GM21619 (cell line): ENCODE measurements around the gene SIPA1L3.

Source experiments
- ATAC-seq: cut with Tn5 transposase; IDR thresholded peaks from one replicate; pipeline ENCODE4 v1.9.1; 2021; ENCODE audit not compliant: unreplicated experiment

SIPA1L3 gene

DNA sequence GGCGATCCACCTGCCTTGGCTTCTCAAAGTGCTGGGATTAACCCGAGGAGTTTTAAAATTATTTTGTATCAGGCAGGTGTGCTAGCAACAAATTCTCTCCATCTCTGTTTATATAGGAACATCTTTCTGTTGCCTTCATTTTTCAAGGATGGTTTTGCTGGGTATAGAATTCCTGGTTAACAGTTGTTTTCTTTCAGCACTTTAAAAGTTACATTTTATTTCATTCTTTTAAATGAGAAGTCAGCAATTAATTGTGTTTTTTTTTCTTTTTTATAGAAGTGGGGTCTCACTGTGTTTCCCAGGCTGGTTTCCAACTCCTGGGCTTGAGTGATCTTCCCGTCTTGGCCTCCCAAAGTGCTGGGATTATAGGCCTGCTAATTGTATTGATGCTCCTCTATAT, 273.1 kb downstream of the SIPA1L3 start:
- no peak for ATAC-seq

DNA sequence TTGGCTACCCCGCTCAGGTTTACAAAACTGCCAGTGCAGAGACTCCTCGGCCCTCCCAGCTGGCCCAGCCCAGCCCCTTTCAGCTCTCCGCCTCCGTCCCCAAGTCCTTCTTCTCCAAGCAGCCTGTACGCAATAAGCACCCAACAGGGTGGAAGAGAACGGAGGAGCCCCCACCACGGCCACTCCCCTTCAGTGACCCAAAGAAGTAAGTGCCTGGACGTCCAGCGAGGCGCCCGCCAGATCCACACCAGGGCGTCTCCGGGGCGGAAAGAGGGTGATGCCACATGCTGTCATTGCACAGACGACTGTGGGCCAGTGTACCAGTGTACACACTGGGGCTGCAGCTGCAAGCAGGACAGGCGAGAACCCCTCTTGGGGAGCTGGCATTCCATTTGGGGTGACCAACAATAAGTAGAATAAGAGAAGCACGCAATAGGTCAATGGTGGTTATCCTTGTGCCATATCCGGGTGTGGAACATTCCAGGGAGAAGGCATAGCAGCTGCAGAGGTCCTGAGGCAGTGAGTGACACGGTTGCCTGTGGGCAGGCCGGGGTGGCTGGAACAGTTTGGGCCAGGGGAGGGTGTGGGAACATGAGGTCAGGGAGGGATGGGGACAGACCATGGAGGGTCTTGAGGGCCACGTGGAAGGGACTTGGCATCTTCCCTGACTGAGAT, 275.7 kb downstream of the SIPA1L3 start:
- ATAC-seq, result no peak

DNA sequence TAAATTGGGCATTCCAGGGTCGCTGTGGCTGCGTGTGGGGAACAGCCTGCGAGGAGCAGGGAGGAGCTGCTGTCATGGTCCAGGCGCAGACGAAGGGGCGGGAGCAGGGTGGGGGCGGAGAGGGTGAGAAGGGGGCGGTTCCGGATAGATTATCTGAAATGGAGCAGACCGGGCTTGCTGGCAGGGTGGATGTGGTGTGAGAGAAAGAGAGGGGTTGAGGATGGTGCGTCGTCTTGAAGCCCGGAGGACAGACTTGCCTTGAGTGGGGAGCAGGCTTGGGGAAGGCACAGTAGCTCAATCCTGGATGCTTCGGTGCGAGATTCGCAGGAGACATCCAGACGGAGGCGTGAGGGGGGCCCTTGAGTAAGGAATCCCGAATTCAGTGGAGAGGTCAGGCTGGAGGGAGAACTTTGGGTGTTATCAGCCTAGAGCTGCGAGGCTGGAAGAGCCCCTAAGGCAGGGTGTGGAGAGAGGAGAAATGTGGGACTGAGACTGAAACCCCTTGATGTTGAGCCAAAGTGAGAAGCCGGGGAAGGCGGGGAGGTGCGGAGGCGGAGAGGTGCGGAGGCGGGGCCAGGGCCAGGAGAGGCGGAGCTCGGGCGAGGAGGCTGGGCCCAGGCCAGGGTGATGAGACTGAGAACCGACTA, 276.4 kb downstream of the SIPA1L3 start:
- ATAC-seq, result no peak

DNA sequence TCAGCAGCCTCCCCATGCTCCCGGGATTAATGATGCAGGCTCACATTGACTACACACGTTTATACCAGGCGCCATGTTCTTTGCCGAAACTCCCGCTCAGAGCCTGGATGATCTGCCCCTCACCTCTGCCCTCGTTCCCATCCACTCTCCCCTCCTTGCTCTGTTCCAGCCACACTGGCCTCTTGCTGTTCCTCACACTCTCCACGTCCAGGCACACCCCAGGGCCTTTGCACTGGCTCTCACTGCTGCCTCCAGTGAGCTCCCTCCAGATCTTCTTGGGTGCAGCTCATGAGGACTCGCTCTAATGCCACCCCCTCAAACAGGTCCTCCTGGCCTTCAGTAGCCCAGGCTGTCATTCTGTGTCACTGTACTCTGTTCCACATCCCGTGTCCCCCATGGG, 277.8 kb downstream of the SIPA1L3 start:
- ATAC-seq, result no peak

DNA sequence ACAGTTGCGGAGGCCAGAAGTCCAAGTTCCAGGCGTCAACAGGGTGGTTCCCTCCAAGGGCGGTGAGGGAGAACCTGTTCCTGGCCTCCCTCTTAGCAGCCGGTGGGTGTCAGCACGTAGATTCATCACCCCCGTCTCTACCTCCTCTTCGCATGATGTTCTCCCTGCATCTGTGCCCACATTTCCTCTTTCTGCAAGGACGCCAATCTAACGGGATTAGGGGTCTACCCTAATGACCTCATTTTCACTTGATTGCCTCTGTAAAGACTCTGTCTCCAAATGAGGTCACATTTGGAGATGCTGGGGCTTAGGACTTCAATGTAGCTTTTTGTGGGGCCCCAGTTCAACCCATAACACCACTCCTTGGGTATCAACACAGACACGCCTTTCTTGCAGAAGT, 278.6 kb downstream of the SIPA1L3 start:
- ATAC-seq, result no peak

DNA sequence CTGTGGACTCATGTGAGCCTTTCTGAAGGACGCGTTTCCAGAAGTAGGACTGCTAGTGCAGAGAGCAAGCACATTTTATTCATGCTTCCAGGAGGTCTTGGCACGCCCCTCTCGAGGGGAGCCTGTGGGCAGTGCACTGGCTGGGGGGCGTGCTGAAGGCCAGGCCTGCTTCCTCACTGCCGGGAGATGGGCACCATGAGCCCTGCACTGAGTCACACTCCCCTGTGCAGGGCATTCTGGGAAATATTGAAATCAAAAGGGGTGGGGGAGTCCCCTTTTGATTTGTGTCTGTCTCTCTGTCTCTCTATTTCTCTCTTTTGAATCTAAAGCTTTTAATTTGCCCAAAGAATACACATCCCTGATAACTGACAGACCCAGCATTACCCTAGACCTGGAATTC, 283.1 kb downstream of the SIPA1L3 start:
- no peak for ATAC-seq

DNA sequence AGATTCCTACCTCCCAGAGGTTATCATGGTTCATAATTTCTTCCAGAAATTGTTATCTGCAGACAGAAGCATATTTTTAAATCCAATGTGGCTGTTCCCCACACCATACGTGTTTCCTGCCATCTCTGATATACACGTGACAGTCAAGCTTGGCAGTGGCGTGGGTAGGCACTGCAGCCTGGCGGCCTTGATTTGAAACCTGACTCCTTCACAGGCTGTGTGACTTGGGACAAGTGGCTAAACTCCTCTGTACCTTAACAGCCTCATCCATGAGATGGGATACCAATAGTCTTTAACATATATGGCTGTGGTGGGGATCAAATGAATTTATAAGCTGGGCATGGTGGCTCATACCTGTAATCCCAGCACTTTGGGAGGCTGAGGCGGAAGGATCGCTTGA, 283.8 kb downstream of the SIPA1L3 start:
- ATAC-seq, result no peak

DNA sequence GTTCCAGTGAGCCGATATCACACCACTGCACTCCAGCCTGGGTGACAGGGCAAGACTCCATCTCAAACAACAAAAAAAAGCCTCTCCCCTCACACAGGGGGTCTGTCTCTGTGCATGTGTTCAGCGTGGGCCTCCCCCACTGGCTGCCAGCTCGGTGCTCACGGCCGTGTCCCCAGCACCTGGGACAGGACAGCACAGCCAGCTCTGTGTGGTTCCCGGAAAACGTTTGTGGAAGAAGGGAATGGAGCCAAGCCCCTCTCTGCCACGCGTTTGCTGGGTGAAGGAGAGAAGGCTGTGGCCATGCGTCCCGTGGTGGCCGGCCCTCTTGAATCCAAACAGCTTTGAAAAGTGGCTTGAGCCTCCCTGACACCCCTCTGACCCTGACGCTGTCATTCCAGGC, 284.7 kb downstream of the SIPA1L3 start:
- no peak for ATAC-seq

DNA sequence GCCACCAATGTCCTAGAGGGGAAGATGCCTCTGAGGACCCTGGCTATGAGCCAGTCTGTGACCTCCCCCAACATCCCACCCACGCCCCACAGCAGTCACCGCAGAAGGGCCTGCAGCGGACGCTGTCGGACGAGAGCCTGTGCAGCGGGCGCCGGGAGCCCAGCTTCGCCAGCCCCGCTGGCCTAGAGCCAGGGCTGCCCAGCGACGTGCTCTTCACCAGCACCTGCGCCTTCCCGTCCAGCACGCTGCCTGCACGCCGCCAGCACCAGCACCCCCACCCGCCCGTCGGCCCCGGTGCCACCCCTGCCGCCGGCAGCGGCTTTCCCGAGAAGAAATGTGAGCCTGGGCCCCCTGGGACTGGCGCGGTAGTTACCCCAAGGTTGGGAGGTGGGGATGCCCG, 286.4 kb downstream of the SIPA1L3 start:
- no peak for ATAC-seq

DNA sequence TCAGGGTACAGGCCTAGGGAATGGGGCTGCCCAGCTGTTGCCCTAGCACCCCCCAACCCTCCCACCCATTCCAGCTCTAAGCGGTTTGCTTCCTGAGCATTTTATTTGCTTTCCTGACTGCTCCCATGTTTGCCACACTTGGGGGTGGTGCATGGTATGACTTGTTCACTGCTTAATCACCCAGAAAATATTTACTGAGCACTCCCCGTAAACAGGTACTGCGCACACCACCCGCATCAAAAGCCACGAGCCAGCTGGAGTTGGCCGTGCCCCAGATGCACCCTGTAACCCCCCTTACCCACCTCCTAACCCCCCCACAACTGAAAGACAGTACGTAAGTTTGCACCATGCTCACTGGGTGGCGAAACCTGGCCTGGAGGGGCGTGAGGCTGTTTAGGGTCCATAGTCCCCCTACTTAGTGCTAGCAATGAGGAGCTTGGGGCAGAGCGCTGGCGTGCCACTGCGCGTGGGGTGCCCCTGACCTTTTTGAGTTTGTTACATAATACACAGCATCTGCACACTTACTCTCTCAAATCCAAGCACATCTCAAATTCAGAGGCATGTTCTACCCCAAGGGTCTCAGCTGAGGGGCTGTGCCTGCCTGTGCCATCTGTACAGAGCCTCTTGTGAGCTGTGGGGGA, 287.2 kb downstream of the SIPA1L3 start:
- ATAC-seq, result no peak

DNA sequence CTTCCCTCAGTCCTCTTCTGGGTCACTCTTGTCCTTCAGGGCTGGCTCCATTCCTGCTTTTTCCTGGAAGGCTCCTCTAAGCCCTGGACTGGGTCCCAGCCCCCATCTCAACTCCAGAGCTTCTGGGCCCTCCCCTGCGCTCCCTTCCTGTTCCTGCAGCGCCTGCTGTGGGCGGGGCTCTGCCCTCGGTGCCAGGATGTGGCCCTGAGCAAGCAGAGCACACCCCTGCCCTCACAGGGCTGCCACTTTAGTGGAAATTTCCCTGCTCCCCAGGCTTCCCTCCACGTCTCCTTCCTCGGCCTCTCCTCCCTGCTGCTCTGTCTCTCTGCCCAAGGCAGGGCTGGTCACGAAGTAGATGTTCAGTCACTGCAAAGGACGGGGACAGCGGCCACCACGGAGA, 288.2 kb downstream of the SIPA1L3 start:
- ATAC-seq, result no peak

DNA sequence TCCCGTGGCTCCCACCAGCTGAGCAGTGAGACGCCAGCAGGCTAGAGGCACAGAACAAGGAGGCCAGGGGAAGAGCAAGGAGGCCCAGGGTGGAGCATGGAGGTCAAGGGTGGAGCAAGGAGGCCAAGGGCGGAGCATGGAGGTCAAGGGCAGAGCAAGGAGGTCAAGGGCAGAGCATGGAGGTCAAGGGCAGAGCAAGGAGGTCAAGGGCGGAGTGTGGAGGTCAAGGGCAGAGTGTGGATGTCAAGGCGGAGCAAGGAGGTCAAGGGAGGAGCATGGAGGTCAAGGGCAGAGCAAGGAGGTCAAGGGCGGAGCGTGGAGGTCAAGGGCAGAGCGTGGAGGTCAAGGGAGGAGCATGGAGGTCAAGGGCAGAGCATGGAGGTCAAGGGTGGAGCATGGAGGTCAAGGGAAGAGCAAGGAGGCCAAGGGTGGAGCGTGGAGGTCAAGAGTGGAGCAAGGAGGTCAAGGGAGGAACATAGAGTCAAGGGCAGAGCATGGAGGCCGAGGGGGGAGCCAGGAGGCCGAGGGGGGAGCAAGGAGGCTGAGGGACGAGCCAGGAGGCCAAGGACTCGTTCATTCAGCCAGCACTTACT, 289.3 kb downstream of the SIPA1L3 start:
- no peak for ATAC-seq

DNA sequence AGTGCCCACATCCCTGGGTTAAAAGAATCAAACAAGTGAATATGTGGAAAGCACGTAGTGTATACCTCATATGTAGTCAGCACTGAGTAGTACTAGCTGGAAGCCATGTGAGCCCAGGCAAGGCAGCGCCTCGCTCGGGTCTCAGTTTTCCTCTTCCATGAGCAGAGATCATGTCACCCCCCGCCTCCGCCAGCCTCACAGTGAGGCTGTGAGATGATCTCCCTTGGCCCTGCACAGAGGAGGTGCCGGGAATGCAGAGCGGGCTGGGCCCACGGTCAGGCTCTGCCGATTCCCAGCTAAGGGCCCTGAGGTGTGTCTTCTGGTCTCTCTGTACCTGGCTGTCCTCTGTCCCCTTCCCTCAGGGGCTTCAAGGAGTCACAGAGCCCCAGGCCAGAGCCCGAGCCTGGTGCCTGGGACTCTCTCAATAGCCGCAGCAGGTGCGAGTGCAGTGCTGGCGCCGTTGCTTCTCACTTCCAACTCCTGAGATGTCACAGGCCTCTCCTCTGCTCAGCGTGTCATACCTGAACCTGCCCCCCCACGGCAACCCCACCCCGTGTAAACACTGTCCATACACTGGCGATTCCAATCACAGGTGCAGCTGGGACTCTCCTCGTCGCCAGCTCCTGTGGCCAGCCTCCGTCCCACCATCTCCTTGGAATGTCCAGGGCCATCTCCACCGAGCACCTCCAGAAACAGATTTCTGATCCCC, 290.1 kb downstream of the SIPA1L3 start:
- ATAC-seq, result no peak

DNA sequence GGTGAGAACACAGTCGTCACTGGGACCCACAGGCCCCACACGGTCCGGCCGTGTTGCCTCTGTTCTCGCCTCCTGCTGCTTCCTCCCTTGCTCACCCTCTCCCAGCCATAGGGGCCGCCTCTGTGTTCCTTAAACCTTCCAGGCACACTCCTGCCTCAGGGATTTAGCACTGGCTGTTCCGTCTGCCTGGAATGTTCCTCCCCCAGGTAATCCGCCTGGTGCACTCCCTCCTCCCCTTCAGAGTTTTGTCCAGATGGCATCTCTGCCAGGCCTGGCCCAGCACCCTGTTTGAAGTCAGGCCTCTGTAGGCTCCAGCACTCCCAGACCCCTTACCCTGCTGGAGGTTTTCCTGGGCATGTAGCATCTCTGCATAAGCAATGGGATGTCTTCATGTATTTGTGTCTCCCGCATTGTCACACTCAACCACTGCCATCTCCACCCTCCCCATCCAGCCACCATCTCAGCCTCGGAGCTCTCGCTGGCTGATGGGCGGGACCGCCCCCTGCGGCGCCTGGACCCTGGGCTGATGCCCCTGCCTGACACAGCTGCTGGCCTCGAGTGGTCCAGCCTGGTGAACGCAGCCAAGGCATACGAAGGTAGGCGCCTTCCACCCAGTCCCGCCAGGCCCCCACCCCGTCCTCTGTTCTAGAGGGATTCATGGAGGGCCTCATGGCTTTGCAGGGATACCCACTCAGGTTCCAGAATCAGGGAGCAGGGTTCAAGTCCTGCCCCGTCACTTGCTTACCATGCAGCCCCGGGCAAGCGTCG, 291.1 kb downstream of the SIPA1L3 start:
- no peak for ATAC-seq

DNA sequence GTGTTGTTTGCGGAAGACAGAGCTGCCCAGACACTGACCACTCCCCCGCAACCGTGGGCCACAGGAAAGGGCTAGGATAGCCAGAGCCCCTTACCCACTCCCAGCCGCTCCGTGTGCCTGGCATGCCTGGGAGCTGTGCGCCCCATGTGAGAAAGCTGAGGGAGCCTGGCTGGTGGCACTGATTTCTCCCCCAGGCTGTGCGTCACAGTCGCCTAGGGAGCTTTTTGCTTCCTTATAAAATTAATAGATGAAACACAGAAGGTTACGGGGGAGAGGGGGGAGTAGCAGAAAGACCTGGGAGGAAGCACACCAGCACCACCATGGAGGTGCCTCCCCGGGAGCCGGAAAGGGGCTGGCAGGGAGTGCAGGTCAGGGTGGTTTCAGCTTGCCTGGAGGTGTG, 292.3 kb downstream of the SIPA1L3 start:
- ATAC-seq, result no peak

DNA sequence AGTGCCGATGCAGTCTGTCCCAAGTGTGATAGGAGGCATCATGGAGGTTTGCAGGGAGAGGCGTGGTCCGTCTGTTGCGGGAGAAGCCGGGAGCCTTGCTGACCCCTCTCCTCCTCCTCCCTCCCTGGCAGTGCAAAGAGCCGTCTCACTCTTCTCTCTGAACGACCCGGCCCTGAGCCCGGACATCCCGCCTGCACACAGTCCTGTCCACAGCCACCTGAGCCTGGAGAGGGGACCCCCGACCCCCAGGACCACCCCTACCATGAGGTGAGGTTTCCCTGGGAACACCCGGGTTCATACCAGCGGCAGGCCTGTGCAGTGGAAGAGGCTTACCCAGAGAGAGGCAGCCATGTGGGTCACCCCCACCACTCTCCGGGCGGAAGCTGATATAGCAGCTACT, 294.7 kb downstream of the SIPA1L3 start:
- ATAC-seq, result no peak

DNA sequence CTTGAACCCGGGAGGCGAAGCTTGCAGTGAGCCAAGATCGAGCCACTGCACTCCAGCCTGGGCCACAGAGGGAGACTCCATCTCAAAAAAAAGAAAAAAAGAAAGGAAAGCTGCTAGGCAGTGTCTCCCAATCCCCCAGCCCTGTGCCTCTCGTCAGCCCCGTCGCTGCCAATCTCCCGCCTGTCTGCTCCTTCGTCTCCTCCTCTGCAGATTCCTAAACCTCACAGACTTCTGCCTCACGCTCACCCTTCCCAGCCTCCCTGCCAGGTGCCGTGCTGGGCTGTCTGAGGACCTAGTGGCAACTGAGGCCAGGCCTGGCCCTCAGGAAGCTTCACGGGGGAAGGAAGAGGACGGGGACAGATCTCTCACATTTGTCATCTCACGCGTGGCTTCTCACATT, 295.5 kb downstream of the SIPA1L3 start:
- ATAC-seq, result no peak

DNA sequence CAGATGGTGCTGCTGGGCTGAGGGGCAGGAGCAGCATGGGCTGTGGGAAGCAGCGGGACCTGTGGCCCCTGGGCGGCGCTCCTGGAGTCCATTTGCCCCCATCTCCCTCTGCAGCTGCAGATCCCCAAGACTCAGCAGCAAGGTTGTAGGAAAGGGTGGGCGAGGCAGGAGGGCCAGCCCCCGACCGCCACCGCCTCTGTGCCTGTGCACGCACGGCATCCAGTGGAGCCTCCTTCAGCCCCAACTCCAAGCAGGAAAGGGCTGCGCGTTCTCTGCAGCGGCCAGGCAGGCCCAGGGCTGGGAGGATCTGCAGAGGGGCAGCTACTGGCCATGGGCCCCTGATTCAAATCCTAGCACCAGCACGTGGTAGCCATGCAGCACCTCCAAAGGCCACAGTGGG, 296.2 kb downstream of the SIPA1L3 start:
- ATAC-seq, result no peak

DNA sequence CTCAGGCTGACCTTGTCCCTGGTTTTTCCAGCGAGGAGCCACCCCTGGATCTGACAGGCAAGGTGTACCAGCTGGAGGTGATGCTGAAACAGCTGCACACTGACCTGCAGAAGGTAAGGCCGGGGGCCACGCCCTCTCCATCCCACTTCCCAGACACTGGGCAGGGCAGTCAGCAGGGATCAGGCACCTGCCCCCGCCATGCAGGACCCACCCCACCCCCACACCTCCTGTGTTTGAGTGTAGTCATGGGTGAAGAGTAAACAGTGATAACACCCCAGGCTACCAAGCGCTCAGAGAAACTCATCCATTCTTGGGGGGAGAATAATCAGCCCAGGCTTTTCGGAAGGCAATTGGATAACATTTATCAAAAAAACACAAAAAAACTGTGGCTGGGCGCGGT, 297.1 kb downstream of the SIPA1L3 start:
- ATAC-seq, result no peak

DNA sequence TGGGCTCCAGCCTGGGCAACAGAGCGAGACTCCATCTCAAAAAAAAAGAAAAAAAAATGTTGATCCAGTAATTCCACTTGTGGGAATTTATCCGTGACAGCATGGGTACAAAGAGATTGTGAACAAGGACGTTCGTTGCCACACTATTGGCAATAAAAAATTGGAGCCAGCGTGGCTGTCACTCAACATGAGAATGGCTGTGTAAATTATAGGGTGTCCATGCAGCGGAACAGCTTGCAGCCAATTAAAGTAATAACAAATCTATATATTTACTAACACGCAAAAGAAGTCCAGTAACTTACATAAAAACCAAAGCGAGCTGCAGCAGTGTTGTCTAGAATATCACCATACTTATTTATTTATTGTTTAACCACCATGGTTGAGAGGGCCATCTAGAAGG, 297.7 kb downstream of the SIPA1L3 start:
- ATAC-seq, result no peak
